ENCODE measurements around the gene LTF.
A peak's percentile ranks its signal among the peaks of the same experiment; 100 is the strongest.

LTF gene

GRCh38 chr3:46485779-46486175 lies 21.1 kb upstream of the LTF start:
- Histone ChIP-seq H3K18ac (ENCODE audit: low read length) (no peak overlapping the region), H4K8ac (ENCODE audit: low read depth, low read length) (no peak overlapping the region), H4K91ac (ENCODE audit: low read depth, low read length, poor library complexity) (no peak overlapping the region), H2BK120ac (ENCODE audit: low read depth, low read length) (no peak overlapping the region), H3K79me1 (ENCODE audit: low read depth, low read length) (no peaks in the 10 kb centered on the region), H3K4me1 (ENCODE audit: control insufficient read depth in 2 of 2, insufficient read depth in 1 of 2, low read depth in 1 of 2, low read length in 2 of 2) (peaks cover 0 to 3% of the 10 kb centered on the region in 2 donors), H3K9me3 (replicated peaks in 1 of 2; ENCODE audit: control insufficient read depth in 2 of 2, insufficient read depth in 1 of 2, low read depth in 1 of 2, low read length in 2 of 2) (no peaks in the 10 kb centered on the region), H3K4ac (ENCODE audit: low read length) (no peak overlapping the region), H3K36me3 (replicated peaks in 1 of 2; ENCODE audit: control insufficient read depth in 2 of 2, insufficient read depth in 2 of 2, low read length in 2 of 2) (no peaks in the 10 kb centered on the region), H3K9ac (ENCODE audit: low read depth, low read length, poor library complexity) (no peak overlapping the region), H2AFZ (ENCODE audit: low read length) (no peak overlapping the region), H3K4me3 (ENCODE audit: low read length in 2 of 2) (no peak overlapping the region), H3K14ac (ENCODE audit: low read length) (no peak overlapping the region), H2BK15ac (ENCODE audit: low read length) (no peak overlapping the region), H3K23ac (ENCODE audit: low read depth, low read length, poor library complexity) (no peak overlapping the region), H2BK5ac (ENCODE audit: low read length) (no peak overlapping the region), H2BK12ac (ENCODE audit: low read length) (no peak overlapping the region), H3K27me3 (ENCODE audit: control insufficient read depth in 3 of 3, insufficient read depth in 3 of 3, low read depth in 1 of 3, low read length in 3 of 3) (no peaks in the 10 kb centered on the region), H3K4me2 (ENCODE audit: insufficient read depth, low read length, poor library complexity, severe bottlenecking) (no peak overlapping the region), H2AK5ac (ENCODE audit: low read depth, low read length) (no peak overlapping the region), H3K27ac (replicated peaks; ENCODE audit: low read length) (no peak overlapping the region)
- no peak for DNase-seq (ENCODE audit: low spot score)
- WGBS, 2 donors (ENCODE audit: extremely low coverage in 2 of 2, insufficient read length in 2 of 2, insufficient replicate concordance in 1 of 2): no CpG with 5 or more reads among the region's 4 CpGs

DNA sequence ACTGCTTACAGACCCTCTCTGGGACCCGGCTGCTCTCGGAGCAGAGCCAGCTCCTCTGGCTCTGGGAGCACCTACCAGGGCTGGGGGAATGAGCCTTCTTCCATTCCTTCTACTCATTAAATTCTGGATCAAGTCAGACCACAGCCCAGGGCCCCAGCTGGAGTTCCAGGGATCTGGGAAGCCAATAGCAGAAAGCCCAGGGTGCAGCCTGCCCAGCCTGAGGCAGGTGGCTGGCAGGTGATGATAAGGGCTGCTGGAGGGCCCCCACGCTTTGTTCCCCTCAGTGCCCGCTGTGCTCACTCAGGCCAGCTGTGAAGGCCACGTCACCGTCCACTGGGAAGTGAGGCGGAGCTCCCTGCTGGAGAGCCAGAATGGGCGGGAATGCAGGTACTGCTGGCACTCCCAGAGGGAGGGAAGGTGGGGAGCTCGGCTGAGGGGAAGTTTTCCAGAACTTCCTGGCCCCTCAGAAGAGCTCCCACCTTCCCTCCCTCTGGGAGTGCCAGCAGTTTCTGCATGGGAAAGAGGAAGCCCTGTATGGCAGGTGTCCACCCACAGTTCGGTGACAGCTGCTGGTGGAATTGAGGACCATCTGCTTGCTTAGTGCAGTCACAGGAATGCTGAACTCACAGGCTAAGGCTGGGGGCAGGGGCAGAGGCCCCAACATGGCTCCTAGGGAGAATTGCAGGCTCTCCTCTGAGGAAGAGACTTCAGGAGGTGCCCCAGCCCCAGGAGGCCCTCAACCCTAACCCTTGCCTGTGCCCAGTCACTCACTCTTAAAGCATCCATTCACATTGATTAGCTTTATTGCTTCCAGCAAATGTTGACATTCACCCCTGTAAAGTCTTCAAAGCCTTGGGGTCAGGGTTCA lies 20.4 kb upstream of the LTF start:
- WGBS, 2 donors (ENCODE audit: extremely low coverage in 2 of 2, insufficient read length in 2 of 2, insufficient replicate concordance in 1 of 2): no CpG with 5 or more reads among the region's 10 CpGs
- no peak overlapping the region for H3K4me3 ChIP-seq (ENCODE audit: low read length in 2 of 2)
- no peak overlapping the region for H2AFZ ChIP-seq (ENCODE audit: low read length)
- no peak overlapping the region for H2BK12ac ChIP-seq (ENCODE audit: low read length)
- H3K79me1 ChIP-seq (ENCODE audit: low read depth, low read length): no peaks in the 10 kb centered on the region
- H3K9ac ChIP-seq (ENCODE audit: low read depth, low read length, poor library complexity): no peak overlapping the region
- no peaks in the 10 kb centered on the region for H3K27me3 ChIP-seq (ENCODE audit: control insufficient read depth in 3 of 3, insufficient read depth in 3 of 3, low read depth in 1 of 3, low read length in 3 of 3)
- H4K8ac ChIP-seq (ENCODE audit: low read depth, low read length): no peak overlapping the region
- peak overlapping the region; percentile 70 for H3K18ac ChIP-seq (ENCODE audit: low read length)
- no peak overlapping the region for H3K14ac ChIP-seq (ENCODE audit: low read length)
- H2BK15ac ChIP-seq (ENCODE audit: low read length): no peak overlapping the region
- no peak overlapping the region for H3K27ac ChIP-seq (replicated peaks; ENCODE audit: low read length)
- H2BK120ac ChIP-seq (ENCODE audit: low read depth, low read length): no peak overlapping the region
- no peaks in the 10 kb centered on the region for H3K9me3 ChIP-seq (replicated peaks in 1 of 2; ENCODE audit: control insufficient read depth in 2 of 2, insufficient read depth in 1 of 2, low read depth in 1 of 2, low read length in 2 of 2)
- H3K36me3 ChIP-seq (replicated peaks in 1 of 2; ENCODE audit: control insufficient read depth in 2 of 2, insufficient read depth in 2 of 2, low read length in 2 of 2): no peaks in the 10 kb centered on the region
- H3K23ac ChIP-seq (ENCODE audit: low read depth, low read length, poor library complexity): no peak overlapping the region
- no peak for DNase-seq (ENCODE audit: low spot score)
- no peak overlapping the region for H3K4ac ChIP-seq (ENCODE audit: low read length)
- no peak overlapping the region for H4K91ac ChIP-seq (ENCODE audit: low read depth, low read length, poor library complexity)
- peaks cover 0 to 5% of the 10 kb centered on the region in 2 donors for H3K4me1 ChIP-seq (ENCODE audit: control insufficient read depth in 2 of 2, insufficient read depth in 1 of 2, low read depth in 1 of 2, low read length in 2 of 2)
- no peak overlapping the region for H3K4me2 ChIP-seq (ENCODE audit: insufficient read depth, low read length, poor library complexity, severe bottlenecking)
- peak overlapping the region; percentile 23 for H2AK5ac ChIP-seq (ENCODE audit: low read depth, low read length)
- H2BK5ac ChIP-seq (ENCODE audit: low read length): no peak overlapping the region

- H3K9me3 ChIP-seq (replicated peaks in 1 of 2; ENCODE audit: control insufficient read depth in 2 of 2, insufficient read depth in 1 of 2, low read depth in 1 of 2, low read length in 2 of 2): no peaks in the 10 kb centered on the region
- no peaks in the 10 kb centered on the region for H3K36me3 ChIP-seq (replicated peaks in 1 of 2; ENCODE audit: control insufficient read depth in 2 of 2, insufficient read depth in 2 of 2, low read length in 2 of 2)
- DNase-seq (ENCODE audit: low spot score): no peak
- H3K9ac ChIP-seq (ENCODE audit: low read depth, low read length, poor library complexity): no peak overlapping the region
- H3K4me3 ChIP-seq (ENCODE audit: low read length in 2 of 2): no peak overlapping the region
- H2BK120ac ChIP-seq (ENCODE audit: low read depth, low read length): no peak overlapping the region
- H3K4me2 ChIP-seq (ENCODE audit: insufficient read depth, low read length, poor library complexity, severe bottlenecking): no peak overlapping the region
- no peak overlapping the region for H3K27ac ChIP-seq (replicated peaks; ENCODE audit: low read length)
- no peaks in the 10 kb centered on the region for H3K79me1 ChIP-seq (ENCODE audit: low read depth, low read length)
- no peak overlapping the region for H3K23ac ChIP-seq (ENCODE audit: low read depth, low read length, poor library complexity)
- H2BK12ac ChIP-seq (ENCODE audit: low read length): no peak overlapping the region
- no peak overlapping the region for H2BK15ac ChIP-seq (ENCODE audit: low read length)
- H2AFZ ChIP-seq (ENCODE audit: low read length): no peak overlapping the region
- no CpG with 5 or more reads among the region's 1 CpG for WGBS, 2 donors (ENCODE audit: extremely low coverage in 2 of 2, insufficient read length in 2 of 2, insufficient replicate concordance in 1 of 2)
- no peak overlapping the region for H2BK5ac ChIP-seq (ENCODE audit: low read length)
- no peak overlapping the region for H3K14ac ChIP-seq (ENCODE audit: low read length)
- no peak overlapping the region for H3K4ac ChIP-seq (ENCODE audit: low read length)
- H4K91ac ChIP-seq (ENCODE audit: low read depth, low read length, poor library complexity): no peak overlapping the region
- H4K8ac ChIP-seq (ENCODE audit: low read depth, low read length): no peak overlapping the region
- no peak overlapping the region for H2AK5ac ChIP-seq (ENCODE audit: low read depth, low read length)
- no peak overlapping the region for H3K18ac ChIP-seq (ENCODE audit: low read length)
- no peaks in the 10 kb centered on the region for H3K27me3 ChIP-seq (ENCODE audit: control insufficient read depth in 3 of 3, insufficient read depth in 3 of 3, low read depth in 1 of 3, low read length in 3 of 3)
- peaks cover 0 to 5% of the 10 kb centered on the region in 2 donors for H3K4me1 ChIP-seq (ENCODE audit: control insufficient read depth in 2 of 2, insufficient read depth in 1 of 2, low read depth in 1 of 2, low read length in 2 of 2)
These were observed 19.7 kb upstream of the LTF start for GRCh38 chr3:46484388-46484787.

GRCh38 chr3:46483825-46484224 lies 19.1 kb upstream of the LTF start:
- H2BK120ac ChIP-seq (ENCODE audit: low read depth, low read length): no peak overlapping the region
- H3K18ac ChIP-seq (ENCODE audit: low read length): no peak overlapping the region
- H3K4me3 ChIP-seq (ENCODE audit: low read length in 2 of 2): no peak overlapping the region
- H3K36me3 ChIP-seq (replicated peaks in 1 of 2; ENCODE audit: control insufficient read depth in 2 of 2, insufficient read depth in 2 of 2, low read length in 2 of 2): no peaks in the 10 kb centered on the region
- H3K9me3 ChIP-seq (replicated peaks in 1 of 2; ENCODE audit: control insufficient read depth in 2 of 2, insufficient read depth in 1 of 2, low read depth in 1 of 2, low read length in 2 of 2): no peaks in the 10 kb centered on the region
- H3K27ac ChIP-seq (replicated peaks; ENCODE audit: low read length): no peak overlapping the region
- H3K14ac ChIP-seq (ENCODE audit: low read length): no peak overlapping the region
- H3K4me2 ChIP-seq (ENCODE audit: insufficient read depth, low read length, poor library complexity, severe bottlenecking): no peak overlapping the region
- no peak overlapping the region for H2AFZ ChIP-seq (ENCODE audit: low read length)
- H3K4me1 ChIP-seq (ENCODE audit: control insufficient read depth in 2 of 2, insufficient read depth in 1 of 2, low read depth in 1 of 2, low read length in 2 of 2): peaks cover 0 to 4% of the 10 kb centered on the region in 2 donors
- no peaks in the 10 kb centered on the region for H3K79me1 ChIP-seq (ENCODE audit: low read depth, low read length)
- no peak overlapping the region for H4K8ac ChIP-seq (ENCODE audit: low read depth, low read length)
- no peak overlapping the region for H3K9ac ChIP-seq (ENCODE audit: low read depth, low read length, poor library complexity)
- no peak overlapping the region for H2AK5ac ChIP-seq (ENCODE audit: low read depth, low read length)
- no peak overlapping the region for H2BK12ac ChIP-seq (ENCODE audit: low read length)
- no peak overlapping the region for H2BK15ac ChIP-seq (ENCODE audit: low read length)
- H3K4ac ChIP-seq (ENCODE audit: low read length): no peak overlapping the region
- WGBS, 2 donors (ENCODE audit: extremely low coverage in 2 of 2, insufficient read length in 2 of 2, insufficient replicate concordance in 1 of 2): no CpG with 5 or more reads among the region's 2 CpGs
- no peaks in the 10 kb centered on the region for H3K27me3 ChIP-seq (ENCODE audit: control insufficient read depth in 3 of 3, insufficient read depth in 3 of 3, low read depth in 1 of 3, low read length in 3 of 3)
- H2BK5ac ChIP-seq (ENCODE audit: low read length): no peak overlapping the region
- DNase-seq (ENCODE audit: low spot score): no peak
- H3K23ac ChIP-seq (ENCODE audit: low read depth, low read length, poor library complexity): no peak overlapping the region
- no peak overlapping the region for H4K91ac ChIP-seq (ENCODE audit: low read depth, low read length, poor library complexity)

Measured in neuronal stem cell (in vitro differentiated cells).